Hippocampal formation (tissue), 2 donors: ENCODE results near the gene NR4A1.

Source experiments
- DNase-seq, 2 donors: peaks; one replicate each; lab custom pipeline; 2025; lab: John Stamatoyannopoulos, UW

The NR4A1 gene

GRCh38 chr12:52018433-52019112, 32.7 kb upstream of the NR4A1 start:
- no peak for DNase-seq

- peak in 1 of 2 donors; percentile 17 for DNase-seq
Observed at GRCh38 chr12:52019113-52019770, 32.0 kb upstream of the NR4A1 start.

GRCh38 chr12:52020539-52021336, 30.5 kb upstream of the NR4A1 start:
- DNase-seq = peak; percentile 31 to 35

GRCh38 chr12:52022841-52023181, 28.4 kb upstream of the NR4A1 start:
- no peak for DNase-seq

GRCh38 chr12:52023182-52023975, 27.9 kb upstream of the NR4A1 start:
- peak; percentile 30 to 66 for DNase-seq

GRCh38 chr12:52023976-52024688, 27.1 kb upstream of the NR4A1 start:
- no peak for DNase-seq

- DNase-seq = peak in 1 of 2 donors; percentile 15
Observed at GRCh38 chr12:52024845-52025230, 26.4 kb upstream of the NR4A1 start.

- no peak for DNase-seq
Observed at GRCh38 chr12:52026263-52026662, 25.0 kb upstream of the NR4A1 start.

- DNase-seq = no peak
Observed at GRCh38 chr12:52027085-52027843, 24.0 kb upstream of the NR4A1 start.

GRCh38 chr12:52029685-52030084, 21.6 kb upstream of the NR4A1 start:
- DNase-seq = peak in 1 of 2 donors; percentile 43

GRCh38 chr12:52032446-52032803, 18.8 kb upstream of the NR4A1 start:
- peak in 1 of 2 donors; percentile 71 for DNase-seq

GRCh38 chr12:52032804-52033445, 18.3 kb upstream of the NR4A1 start:
- DNase-seq = peak; percentile 95

- no peak for DNase-seq
Observed at GRCh38 chr12:52033446-52034140, 17.6 kb upstream of the NR4A1 start.

GRCh38 chr12:52035190-52035589, 16.1 kb upstream of the NR4A1 start:
- no peak for DNase-seq

GRCh38 chr12:52035926-52036325, 15.3 kb upstream of the NR4A1 start:
- no peak for DNase-seq

GRCh38 chr12:52036587-52037171, 14.6 kb upstream of the NR4A1 start:
- DNase-seq = peak; percentile 56 to 63

GRCh38 chr12:52037248-52037861, 13.9 kb upstream of the NR4A1 start:
- no peak for DNase-seq

GRCh38 chr12:52038447-52038846, 12.8 kb upstream of the NR4A1 start:
- DNase-seq = no peak

- DNase-seq = no peak
Observed at GRCh38 chr12:52041035-52041434, 10.2 kb upstream of the NR4A1 start.
